Tibial nerve (tissue), 4 donors: Measurements from ENCODE around the gene RNASE8. TPM values are rescaled to one million over a fixed set of nuclear protein-coding genes. Genes with fewer than 3 reads are reported as not detected.

Experiments used
- DNase-seq, 2 donors: peaks; one replicate each; pipeline ENCODE4 v3.0.0-alpha.2; 2019; ENCODE audit warnings: low spot score in 2 of 2
- H3K27ac ChIP-seq, 4 donors: fragments of 200-600 bp; sonication (generic) in 3 of 4; one replicate each; pipeline ENCODE4 v1.5.1; 2017 to 2019; ENCODE audit warnings: mild to moderate bottlenecking in 1 of 4
- H3K27me3 ChIP-seq, 2 donors: fragments of 200-600 bp; sonication (generic) in 1 of 2; one replicate each; pipeline versions ENCODE4 v1.5.1 to v1.6.0; 2017 to 2019
- H3K36me3 ChIP-seq, 3 donors: fragments of 200-600 bp; sonication (generic); one replicate each; pipeline ENCODE4 v1.5.1; 2018 to 2019
- H3K4me1 ChIP-seq, 4 donors: fragments of 200-600 bp; sonication (generic) in 3 of 4; one replicate each; pipeline ENCODE4 v1.5.1; 2017 to 2019
- H3K4me3 ChIP-seq, 4 donors: fragments of 200-600 bp; sonication (generic) in 3 of 4; one replicate each; pipeline ENCODE4 v1.5.1; 2017 to 2019; ENCODE audit warnings: mild to moderate bottlenecking in 1 of 4, moderate library complexity in 1 of 4
- H3K9me3 ChIP-seq, 4 donors: fragments of 200-600 bp; sonication (generic) in 3 of 4; one replicate each; pipeline ENCODE4 v1.5.1; 2017 to 2019
- EP300 ChIP-seq, 2 donors: sonication (generic); formaldehyde crosslinking; IDR thresholded peaks; one replicate each; pipeline ENCODE4 v1.6.1; 2017; ENCODE audit warnings: antibody characterized with exemption in 2 of 2, mild to moderate bottlenecking in 1 of 2
- POLR2A ChIP-seq, 2 donors: fragments of 450-650 bp; IDR thresholded peaks; one replicate each; pipeline ENCODE4 v1.6.1; 2017; ENCODE audit warnings: antibody characterized with exemption in 2 of 2, mild to moderate bottlenecking in 2 of 2, moderate library complexity in 2 of 2
- WGBS, 2 donors: methylation state at CpG; one replicate each; pipeline ENCODE4 v1.1.5; 2018; 5-methylcytosine and 5-hydroxymethylcytosine counted together
- total RNA-seq, 4 donors: library from RNA; depleted of rRNA; stranded (reverse); fragments of >200 nt; gene quantifications; one replicate each; pipeline ENCODE4 v1.1.0, GENCODE V29; 2016
- TF ChIP-seq, protein P1 (sequence below), 5 experiments: fragments of 200-600 bp in 3 of 5; fragments of 450-650 bp in 2 of 5; sonication (generic) in 3 of 5; IDR thresholded peaks; one replicate each; pipeline ENCODE4 v1.5.1; 2016 to 2019; ENCODE audit warnings: antibody characterized with exemption in 5 of 5, mild to moderate bottlenecking in 3 of 5, moderate library complexity in 2 of 5

The RNASE8 gene
- total RNA-seq, 4 donors from 2014 or later, result not detected

DNA sequence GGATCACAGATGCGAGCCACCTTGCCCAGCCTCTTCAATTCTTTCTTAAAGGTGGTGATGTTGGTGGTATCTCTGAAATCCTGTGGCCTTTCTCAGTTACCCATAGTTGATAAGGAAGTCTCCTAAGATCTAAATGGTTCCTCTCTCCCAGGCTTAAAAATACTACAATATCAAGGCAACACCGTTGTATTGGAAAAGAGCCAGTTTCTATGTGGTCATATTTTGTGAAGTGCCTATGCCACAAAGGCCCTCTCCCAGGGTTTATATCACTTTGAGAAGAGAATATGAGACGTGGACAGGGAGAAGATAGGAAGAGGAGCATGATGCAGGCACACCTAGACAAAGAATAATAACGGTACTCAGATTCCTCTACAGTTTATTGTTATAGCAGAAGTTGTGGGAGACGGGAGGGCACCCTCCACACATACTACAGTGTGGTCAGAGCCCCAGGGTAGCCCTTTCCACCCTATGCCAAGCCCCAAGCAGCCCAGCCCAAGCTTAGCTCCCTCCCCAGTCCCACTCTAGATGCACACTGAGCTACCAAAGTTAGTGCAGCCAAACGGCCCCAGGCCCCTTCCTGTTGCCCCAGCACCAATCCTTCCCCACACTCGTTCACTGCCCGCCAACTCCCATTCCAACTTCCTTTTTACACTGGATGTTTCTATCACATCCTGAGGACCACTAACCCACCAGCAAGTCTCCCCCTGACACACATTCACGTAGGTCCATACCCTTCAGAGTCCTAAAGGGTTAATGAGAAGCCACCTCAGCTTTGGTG, 41.0 kb upstream of the RNASE8 start:
- Histone ChIP-seq H3K27me3 (no peaks in the 10 kb centered on the region), H3K9me3 (no peaks in the 10 kb centered on the region), H3K4me1 (peaks cover 0 to 67% (median 7%) of the 10 kb centered on the region in 4 donors), H3K36me3 (peaks cover 0 to 56% (median 2%) of the 10 kb centered on the region in 3 donors), H3K4me3 (no peak overlapping the region), H3K27ac (peak overlapping the region in 2 of 4 donors; percentile 24 to 41)
- WGBS, 2 donors, result 53 to 55% methylated on average over 9 of the region's 9 CpGs
- no peak for DNase-seq
- TF ChIP-seq, protein P1, sequence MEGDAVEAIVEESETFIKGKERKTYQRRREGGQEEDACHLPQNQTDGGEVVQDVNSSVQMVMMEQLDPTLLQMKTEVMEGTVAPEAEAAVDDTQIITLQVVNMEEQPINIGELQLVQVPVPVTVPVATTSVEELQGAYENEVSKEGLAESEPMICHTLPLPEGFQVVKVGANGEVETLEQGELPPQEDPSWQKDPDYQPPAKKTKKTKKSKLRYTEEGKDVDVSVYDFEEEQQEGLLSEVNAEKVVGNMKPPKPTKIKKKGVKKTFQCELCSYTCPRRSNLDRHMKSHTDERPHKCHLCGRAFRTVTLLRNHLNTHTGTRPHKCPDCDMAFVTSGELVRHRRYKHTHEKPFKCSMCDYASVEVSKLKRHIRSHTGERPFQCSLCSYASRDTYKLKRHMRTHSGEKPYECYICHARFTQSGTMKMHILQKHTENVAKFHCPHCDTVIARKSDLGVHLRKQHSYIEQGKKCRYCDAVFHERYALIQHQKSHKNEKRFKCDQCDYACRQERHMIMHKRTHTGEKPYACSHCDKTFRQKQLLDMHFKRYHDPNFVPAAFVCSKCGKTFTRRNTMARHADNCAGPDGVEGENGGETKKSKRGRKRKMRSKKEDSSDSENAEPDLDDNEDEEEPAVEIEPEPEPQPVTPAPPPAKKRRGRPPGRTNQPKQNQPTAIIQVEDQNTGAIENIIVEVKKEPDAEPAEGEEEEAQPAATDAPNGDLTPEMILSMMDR (IDR thresholded peaks at IDR 0.05), result no peak
- TF ChIP-seq EP300 (IDR thresholded peaks at IDR 0.05) (no peak), POLR2A (IDR thresholded peaks at IDR 0.05) (no peak)

DNA sequence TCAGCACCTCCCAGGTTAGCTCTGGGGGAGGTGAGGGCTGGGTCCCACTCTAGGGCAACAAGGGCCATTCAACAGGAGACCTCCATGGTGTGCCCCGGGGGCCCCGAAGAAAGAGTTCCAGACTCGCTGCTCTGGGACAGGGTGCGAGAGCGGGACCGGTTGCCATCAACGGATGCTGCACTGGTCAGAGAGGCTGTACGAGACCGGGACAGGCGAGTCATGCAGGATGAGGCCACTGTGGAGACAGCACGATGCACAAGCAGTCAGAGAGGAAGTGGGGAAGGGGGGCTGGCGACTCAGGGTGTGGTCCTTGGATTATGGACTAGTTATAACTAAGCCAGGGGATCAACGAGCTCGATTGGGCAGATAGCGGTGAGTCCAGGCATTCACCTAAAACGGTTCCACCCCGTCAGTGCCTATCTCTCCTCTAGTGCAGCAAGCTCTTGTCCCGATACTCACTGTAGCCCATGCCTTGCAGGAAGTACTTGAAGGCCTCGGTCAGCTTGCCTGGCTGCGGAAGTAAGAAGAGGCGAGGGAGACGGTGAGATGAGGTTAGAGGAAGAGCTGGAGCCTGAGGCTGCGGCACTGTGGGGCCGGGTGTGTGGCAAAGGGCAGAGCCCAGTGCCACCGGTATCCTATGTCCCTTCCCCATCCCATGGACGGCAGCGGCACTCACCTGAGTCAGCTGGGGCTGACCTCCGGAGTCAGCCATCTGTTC, 39.9 kb upstream of the RNASE8 start:
- Histone ChIP-seq H3K4me1 (peaks cover 0 to 78% (median 7%) of the 10 kb centered on the region in 4 donors), H3K27ac (peak overlapping the region in 1 of 4 donors; percentile 43), H3K27me3 (no peaks in the 10 kb centered on the region), H3K4me3 (no peak overlapping the region), H3K36me3 (peaks cover 0 to 65% (median 2%) of the 10 kb centered on the region in 3 donors), H3K9me3 (no peaks in the 10 kb centered on the region)
- TF ChIP-seq POLR2A (IDR thresholded peaks at IDR 0.05) (no peak), EP300 (IDR thresholded peaks at IDR 0.05) (no peak)
- TF ChIP-seq, protein P1 (IDR thresholded peaks at IDR 0.05), result no peak
- 70% methylated on average over 28 of the region's 28 CpGs for WGBS, 2 donors
- DNase-seq, result no peak

DNA sequence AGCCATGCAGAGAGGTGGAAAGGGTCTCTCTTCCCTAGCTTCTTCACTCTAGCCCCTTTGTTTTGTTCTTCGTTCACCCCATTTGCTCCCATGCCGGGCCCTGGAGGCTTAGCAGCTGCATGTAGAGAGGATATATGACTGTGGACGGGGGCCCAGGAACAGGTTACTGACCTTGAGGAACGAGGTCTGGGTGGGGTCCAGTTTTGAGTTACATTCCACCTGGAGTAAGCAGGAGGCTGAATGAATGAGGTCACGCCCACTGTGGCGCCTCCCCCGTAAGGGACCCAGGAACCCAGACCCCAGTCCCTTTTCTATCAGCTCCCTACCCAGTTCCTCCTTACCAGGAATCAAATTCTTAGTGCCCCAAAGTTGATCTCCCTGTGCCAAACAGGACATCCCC, 39.3 kb upstream of the RNASE8 start:
- Histone ChIP-seq H3K4me1 (peaks cover 0 to 84% (median 8%) of the 10 kb centered on the region in 4 donors), H3K27me3 (no peaks in the 10 kb centered on the region), H3K27ac (peak overlapping the region in 1 of 4 donors; percentile 62), H3K36me3 (peaks cover 0 to 65% (median 2%) of the 10 kb centered on the region in 3 donors), H3K9me3 (no peaks in the 10 kb centered on the region), H3K4me3 (no peak overlapping the region)
- DNase-seq, result no peak
- TF ChIP-seq, protein P1 (IDR thresholded peaks at IDR 0.05), result no peak
- TF ChIP-seq POLR2A (IDR thresholded peaks at IDR 0.05) (no peak), EP300 (IDR thresholded peaks at IDR 0.05) (no peak)
- WGBS, 2 donors, result 74 to 86% methylated on average over 7 of the region's 7 CpGs

DNA sequence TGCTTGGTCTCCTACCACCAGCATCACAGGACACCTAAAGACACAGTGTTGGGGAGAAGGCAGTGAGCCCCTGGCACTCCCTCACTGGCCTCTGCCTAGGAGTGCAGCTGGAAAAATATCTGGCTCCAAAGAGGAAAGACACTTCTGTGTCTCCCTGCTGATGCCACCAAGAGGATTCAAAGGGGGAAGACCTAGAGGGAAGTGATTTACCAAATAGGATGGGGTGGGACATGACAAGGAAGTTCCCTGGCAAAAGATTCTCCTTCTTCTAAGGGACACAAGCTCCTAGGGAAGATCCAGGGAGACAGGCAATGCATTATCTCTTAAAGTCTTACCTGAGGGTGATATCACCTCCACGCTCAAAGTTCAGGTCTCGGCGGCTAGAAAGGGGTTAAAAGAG, 38.8 kb upstream of the RNASE8 start:
- H3K27ac ChIP-seq, result peak overlapping the region in 1 of 4 donors; percentile 62
- no peak for DNase-seq

More for the DNA sequence above, 38.8 kb upstream of the RNASE8 start:
- Histone ChIP-seq H3K4me1 (peaks cover 0 to 88% (median 9%) of the 10 kb centered on the region in 4 donors), H3K4me3 (no peak overlapping the region), H3K36me3 (peaks cover 0 to 65% (median 2%) of the 10 kb centered on the region in 3 donors), H3K9me3 (no peaks in the 10 kb centered on the region), H3K27me3 (no peaks in the 10 kb centered on the region)
- TF ChIP-seq EP300 (IDR thresholded peaks at IDR 0.05), result no peak
- TF ChIP-seq, protein P1 (IDR thresholded peaks at IDR 0.05), result no peak
- no peak for TF ChIP-seq POLR2A (IDR thresholded peaks at IDR 0.05)
- WGBS, 2 donors, result 86 to 96% methylated on average over 3 of the region's 3 CpGs
